PFSK-1 (cell line): ENCODE results near the gene RASA1.

ENCODE experiments used
- FOXP2 ChIP-seq: optimal IDR thresholded peaks from 2 replicates; pipeline ENCODE3; 2011; ENCODE audit warnings: borderline replicate concordance, control low read depth, inconsistent platforms; ENCODE audit not compliant: insufficient read depth; ENCODE audit errors: extremely low read length, extremely low read depth
- POLR2AphosphoS5 ChIP-seq: IDR thresholded peaks from 2 replicates; pipeline ENCODE4 v1.6.1; 2012; ENCODE audit warnings: low read depth, mild to moderate bottlenecking, control low read depth, low read length, moderate library complexity
- REST ChIP-seq, 2 experiments: IDR thresholded peaks; 2 replicates each; pipeline versions ENCODE4 v1.6.1 to v1.8.0; 2011 to 2012; ENCODE audit warnings: low read depth in 2 of 2, low read length in 2 of 2, control low read depth in 1 of 2, inconsistent platforms in 1 of 2, mild to moderate bottlenecking in 1 of 2, moderate library complexity in 1 of 2; ENCODE audit not compliant: insufficient read depth in 1 of 2
- SIN3A ChIP-seq: IDR thresholded peaks from 2 replicates; pipeline ENCODE4 v1.6.1; 2012; ENCODE audit warnings: mild to moderate bottlenecking, low read length, moderate library complexity, borderline replicate concordance; ENCODE audit not compliant: insufficient read depth
- TAF1 ChIP-seq: IDR thresholded peaks from 2 replicates; pipeline ENCODE4 v1.6.1; 2012; ENCODE audit warnings: low read length, control low read depth, borderline replicate concordance; ENCODE audit not compliant: insufficient read depth

The RASA1 gene

GRCh38 chr5:87359106-87359505 is 91.4 kb downstream of the RASA1 start:
- no peak for TF ChIP-seq FOXP2
- no peak for TF ChIP-seq SIN3A
- TF ChIP-seq TAF1: no peak
- no peak for TF ChIP-seq POLR2AphosphoS5
- TF ChIP-seq REST (IDR thresholded peaks at IDR 0.05; ENCODE audit: insufficient read depth in 1 of 2, low read depth in 2 of 2, low read length in 2 of 2): no peak

- no peak for TF ChIP-seq TAF1
- TF ChIP-seq POLR2AphosphoS5: no peak
- TF ChIP-seq SIN3A: no peak
- no peak for TF ChIP-seq FOXP2
- no peak for TF ChIP-seq REST (IDR thresholded peaks at IDR 0.05; ENCODE audit: insufficient read depth in 1 of 2, low read depth in 2 of 2, low read length in 2 of 2)
These were observed 92.4 kb downstream of the RASA1 start for GRCh38 chr5:87360132-87360531.

- TF ChIP-seq SIN3A (no peak), FOXP2 (no peak), REST (IDR thresholded peaks at IDR 0.05; ENCODE audit: insufficient read depth in 1 of 2, low read depth in 2 of 2, low read length in 2 of 2) (no peak), POLR2AphosphoS5 (no peak), TAF1 (no peak)
These were observed 93.4 kb downstream of the RASA1 start for GRCh38 chr5:87361031-87361445.

- TF ChIP-seq TAF1 (no peak), FOXP2 (no peak)
These were observed 94.0 kb downstream of the RASA1 start for GRCh38 chr5:87361536-87362213.

- no peak for TF ChIP-seq TAF1
- TF ChIP-seq POLR2AphosphoS5: no peak
- TF ChIP-seq REST (IDR thresholded peaks at IDR 0.05; ENCODE audit: insufficient read depth in 1 of 2, low read depth in 2 of 2, low read length in 2 of 2): no peak
These were observed 99.6 kb downstream of the RASA1 start for GRCh38 chr5:87367243-87367642.
